Spleen (tissue), 11 donors: ENCODE measurements around the gene ADH7. TPM values are rescaled to one million over a fixed set of nuclear protein-coding genes. Genes with fewer than 3 reads are reported as not detected.

Experiments used
- DNase-seq: peaks from one replicate; pipeline ENCODE4 v3.0.0-alpha.2; 2020
- H3K27ac ChIP-seq, 8 donors: fragments of 200-600 bp; sonication (generic) in 7 of 8; 1 replicate in 4 of 8; 2 replicates in 4 of 8; pipeline versions ENCODE4 v1.5.0 to v1.8.0; 2016 to 2021; ENCODE audit warnings: inconsistent platforms in 4 of 8, mild to moderate bottlenecking in 4 of 8, moderate library complexity in 1 of 8
- H3K27me3 ChIP-seq, 7 donors: fragments of 200-600 bp; sonication (generic) in 6 of 7; replicated peaks in 1 of 7; 1 replicate in 4 of 7; 2 replicates in 3 of 7; pipeline versions ENCODE4 v1.5.0 to v1.8.0; 2016 to 2021; ENCODE audit warnings: inconsistent platforms in 3 of 7, mild to moderate bottlenecking in 1 of 7
- H3K36me3 ChIP-seq, 6 donors: fragments of 200-600 bp; sonication (generic) in 5 of 6; 1 replicate in 4 of 6; 2 replicates in 2 of 6; pipeline versions ENCODE4 v1.5.0 to v1.8.0; 2016 to 2021; ENCODE audit warnings: inconsistent platforms in 2 of 6
- H3K4me1 ChIP-seq, 6 donors: fragments of 200-600 bp; sonication (generic) in 5 of 6; 1 replicate in 3 of 6; 2 replicates in 3 of 6; pipeline versions ENCODE4 v1.5.0 to v1.8.0; 2016 to 2021; ENCODE audit warnings: inconsistent platforms in 3 of 6
- H3K4me3 ChIP-seq, 8 donors: fragments of 200-600 bp; sonication (generic) in 7 of 8; 1 replicate in 4 of 8; 2 replicates in 4 of 8; pipeline versions ENCODE4 v1.5.0 to v1.8.0; 2016 to 2021; ENCODE audit warnings: inconsistent platforms in 4 of 8, mild to moderate bottlenecking in 4 of 8, moderate library complexity in 2 of 8
- H3K9me3 ChIP-seq, 8 donors: fragments of 200-600 bp; sonication (generic) in 7 of 8; 1 replicate in 4 of 8; 2 replicates in 4 of 8; pipeline versions ENCODE4 v1.5.0 to v1.8.0; 2016 to 2021; ENCODE audit warnings: inconsistent platforms in 4 of 8
- CTCF ChIP-seq, 11 experiments: fragments of 200-600 bp in 7 of 11; fragments of 450-650 bp in 4 of 11; sonication (generic) in 4 of 11; IDR thresholded peaks in 8 of 11; conservative IDR thresholded peaks in 3 of 11; 1 replicate in 7 of 11; 2 replicates in 4 of 11; pipeline versions ENCODE4 v1.4.0 to v1.8.0; 2016 to 2021; ENCODE audit warnings: antibody characterized with exemption in 11 of 11, inconsistent platforms in 4 of 11, mild to moderate bottlenecking in 1 of 11
- POLR2A ChIP-seq, 3 donors: fragments of 450-650 bp; IDR thresholded peaks; one replicate each; pipeline ENCODE4 v1.5.1; 2017; ENCODE audit warnings: antibody characterized with exemption in 3 of 3, mild to moderate bottlenecking in 1 of 3
- POLR2AphosphoS5 ChIP-seq, 3 donors: sonication (generic); formaldehyde crosslinking; IDR thresholded peaks; one replicate each; pipeline ENCODE4 v1.5.1; 2017; ENCODE audit warnings: antibody characterized with exemption in 3 of 3
- WGBS, 5 donors: extraction: QIAGEN DNeasy Blood & Tissue Kit in 3 of 5; methylation state at CpG; one replicate each; pipeline versions ENCODE4 v1.1.5 to v1.1.7; 2013 to 2018; 5-methylcytosine and 5-hydroxymethylcytosine counted together
- intact Hi-C: fragments of 100-400 bp; cut with DNase I; formaldehyde crosslinking; loops from one replicate; pipeline ENCODE4 v1.15.0; 2023; ENCODE audit warnings: low total_unique reads
- polyA plus RNA-seq, 3 donors: library from polyadenylated mRNA; stranded (reverse); fragments of 200-250 nt; gene quantifications; one replicate each; pipeline ENCODE4 v1.2.1, GENCODE V29; 2013
- total RNA-seq, 7 donors: library from RNA; depleted of rRNA in 3 of 7; stranded (reverse); fragments of >200 nt in 3 of 7; fragmentation: NEBNext Ultra II Directional in 4 of 7; extraction: Animal tissue kit (Norgen Biotek cat#: 25700) in 4 of 7; gene quantifications; one replicate each; pipeline versions ENCODE4 v1.1.0 to v1.2.1, GENCODE V29; 2016 to 2021
- donor health status: healthy with polysubstance abuse.
- donor health status: DM: no; HTN: no; CAD: no; lungs with moderate emphysema.
- donor health status: DM: no; HTN: no; CAD: no.
- donor health status: Bipolar disorder and iron deficiency.
- donor health status: healthy.
- donor health status: DM: no; HTN: no; CAD: no.
- donor health status: DM: yes; HTN: yes; CAD: no.

Gene ADH7
- total and polyA plus RNA-seq, 10 donors, result 0.02 to 0.06 TPM; not detected in 8

- Histone ChIP-seq H3K27ac (no peak overlapping the region), H3K27me3 (peaks cover 0 to 25% (median 0%) of the 10 kb centered on the region in 7 donors), H3K9me3 (no peaks in the 10 kb centered on the region), H3K4me1 (no peaks in the 10 kb centered on the region), H3K4me3 (no peak overlapping the region), H3K36me3 (no peaks in the 10 kb centered on the region)
- intact Hi-C loops, result no loop called here
- no peak for TF ChIP-seq CTCF (IDR thresholded peaks at IDR 0.05 in 8 of 11, conservative IDR thresholded peaks at IDR 0.05 in 3 of 11)
- no peak for TF ChIP-seq POLR2AphosphoS5 (IDR thresholded peaks at IDR 0.05)
- TF ChIP-seq POLR2A (IDR thresholded peaks at IDR 0.05), result no peak
- WGBS, 5 donors, result 68 to 90% (median 82%) methylated on average over 1 of the region's 1 CpG
- DNase-seq, result no peak
Observed at GRCh38 chr4:99468889-99469288, 33.7 kb upstream of the ADH7 start.

- Histone ChIP-seq H3K4me3 (no peak overlapping the region), H3K4me1 (no peaks in the 10 kb centered on the region), H3K9me3 (no peaks in the 10 kb centered on the region), H3K27me3 (peaks cover 0 to 25% (median 0%) of the 10 kb centered on the region in 7 donors), H3K36me3 (no peaks in the 10 kb centered on the region), H3K27ac (no peak overlapping the region)
- intact Hi-C loops, result no loop called here
- 63 to 72% (median 67%) methylated on average over 2 of the region's 2 CpGs for WGBS, 5 donors
- no peak for DNase-seq
- no peak for TF ChIP-seq CTCF (IDR thresholded peaks at IDR 0.05 in 8 of 11, conservative IDR thresholded peaks at IDR 0.05 in 3 of 11)
- no peak for TF ChIP-seq POLR2A (IDR thresholded peaks at IDR 0.05)
- TF ChIP-seq POLR2AphosphoS5 (IDR thresholded peaks at IDR 0.05), result no peak
Observed at GRCh38 chr4:99467887-99468286, 32.7 kb upstream of the ADH7 start.

GRCh38 chr4:99463566-99463965, 28.4 kb upstream of the ADH7 start:
- WGBS, 5 donors, result 73 to 89% (median 82%) methylated on average over 2 of the region's 2 CpGs
- no peak for TF ChIP-seq POLR2AphosphoS5 (IDR thresholded peaks at IDR 0.05)
- TF ChIP-seq POLR2A (IDR thresholded peaks at IDR 0.05), result no peak
- no peak overlapping the region for H3K4me3 ChIP-seq
- H3K9me3 ChIP-seq, result no peaks in the 10 kb centered on the region
- no peaks in the 10 kb centered on the region for H3K4me1 ChIP-seq
- DNase-seq, result no peak
- intact Hi-C loops, result no loop called here
- no peak overlapping the region for H3K27ac ChIP-seq
- no peaks in the 10 kb centered on the region for H3K36me3 ChIP-seq
- H3K27me3 ChIP-seq, result peaks cover 0 to 25% (median 0%) of the 10 kb centered on the region in 7 donors

- no peaks in the 10 kb centered on the region for H3K9me3 ChIP-seq
- peak; percentile 69 for DNase-seq
- intact Hi-C loops, result no loop called here
- peaks cover 0 to 23% (median 0%) of the 10 kb centered on the region in 7 donors for H3K27me3 ChIP-seq
- WGBS, 5 donors, result 28 to 36% (median 33%) methylated on average over 4 of the region's 4 CpGs
- H3K4me1 ChIP-seq, result no peaks in the 10 kb centered on the region
- no peaks in the 10 kb centered on the region for H3K36me3 ChIP-seq
- no peak overlapping the region for H3K4me3 ChIP-seq
- no peak overlapping the region for H3K27ac ChIP-seq
- TF ChIP-seq POLR2A (IDR thresholded peaks at IDR 0.05) (no peak), CTCF (IDR thresholded peaks at IDR 0.05 in 8 of 11, conservative IDR thresholded peaks at IDR 0.05 in 3 of 11) (peak; percentile 33 to 77 (median 63))
Observed at GRCh38 chr4:99462875-99463464, 27.8 kb upstream of the ADH7 start.
